Thyroid gland (tissue), 4 donors: ENCODE data around the gene DNAJC8. TPM values are rescaled to one million over a fixed set of nuclear protein-coding genes. Genes with fewer than 3 reads are reported as not detected.

Source experiments
- DNase-seq, 2 donors: peaks; one replicate each; pipeline ENCODE4 v3.0.0-alpha.2; 2019
- H3K27ac ChIP-seq, 3 donors: fragments of 200-600 bp; sonication (generic); 1 replicate in 2 of 3; 2 replicates in 1 of 3; pipeline ENCODE4 v1.5.1; 2016 to 2019; ENCODE audit warnings: mild to moderate bottlenecking in 1 of 3, moderate library complexity in 1 of 3
- H3K27me3 ChIP-seq: fragments of 200-600 bp; sonication (generic); one replicate; pipeline ENCODE4 v1.5.1; 2019
- H3K36me3 ChIP-seq, 2 donors: fragments of 200-600 bp; sonication (generic); one replicate each; pipeline ENCODE4 v1.5.1; 2016 to 2019
- H3K4me1 ChIP-seq, 2 donors: fragments of 200-600 bp; sonication (generic); one replicate each; pipeline ENCODE4 v1.5.1; 2017 to 2019
- H3K4me3 ChIP-seq, 3 donors: fragments of 200-600 bp; sonication (generic); replicated peaks in 1 of 3; 1 replicate in 2 of 3; 2 replicates in 1 of 3; pipeline ENCODE4 v1.5.1; 2016; ENCODE audit warnings: mild to moderate bottlenecking in 1 of 3
- H3K9me3 ChIP-seq: fragments of 200-600 bp; sonication (generic); one replicate; pipeline ENCODE4 v1.5.1; 2017
- POLR2A ChIP-seq, 2 donors: fragments of 450-650 bp; IDR thresholded peaks; one replicate each; pipeline ENCODE4 v1.6.1; 2017; ENCODE audit warnings: antibody characterized with exemption in 2 of 2, mild to moderate bottlenecking in 2 of 2, moderate library complexity in 1 of 2
- WGBS, 2 donors: methylation state at CpG; one replicate each; pipeline ENCODE4 v1.1.5; 2017; 5-methylcytosine and 5-hydroxymethylcytosine counted together
- intact Hi-C: fragments of 100-400 bp; cut with DNase I; formaldehyde crosslinking; loops from one replicate; pipeline ENCODE4 v1.15.1; 2023
- total RNA-seq, 4 donors: library from RNA; depleted of rRNA; stranded (reverse); fragments of >200 nt; gene quantifications; one replicate each; pipeline ENCODE4 v1.2.3, GENCODE V29; 2016
- TF ChIP-seq, protein P1 (sequence below), 6 experiments: fragments of 200-600 bp in 3 of 6; fragments of 450-650 bp in 3 of 6; sonication (generic) in 3 of 6; IDR thresholded peaks; one replicate each; pipeline ENCODE4 v1.5.1; 2016 to 2019; ENCODE audit warnings: antibody characterized with exemption in 6 of 6, mild to moderate bottlenecking in 2 of 6, inconsistent platforms in 1 of 6, moderate library complexity in 1 of 6

The DNAJC8 gene
- total RNA-seq, 4 donors from 2014 or later = 59.5 to 76.7 (median 62.5) TPM

- Histone ChIP-seq H3K4me3 (no peak overlapping the region), H3K27ac (no peak overlapping the region), H3K36me3 (peaks cover 28 to 36% of the 10 kb centered on the region in 2 donors), H3K27me3 (no peaks in the 10 kb centered on the region), H3K4me1 (no peaks in the 10 kb centered on the region), H3K9me3 (no peaks in the 10 kb centered on the region)
- WGBS, 2 donors = 95 to 97% methylated on average over 5 of the region's 5 CpGs
- intact Hi-C loops = no loop called here
- no peak for TF ChIP-seq POLR2A (IDR thresholded peaks at IDR 0.05)
- TF ChIP-seq, protein P1, sequence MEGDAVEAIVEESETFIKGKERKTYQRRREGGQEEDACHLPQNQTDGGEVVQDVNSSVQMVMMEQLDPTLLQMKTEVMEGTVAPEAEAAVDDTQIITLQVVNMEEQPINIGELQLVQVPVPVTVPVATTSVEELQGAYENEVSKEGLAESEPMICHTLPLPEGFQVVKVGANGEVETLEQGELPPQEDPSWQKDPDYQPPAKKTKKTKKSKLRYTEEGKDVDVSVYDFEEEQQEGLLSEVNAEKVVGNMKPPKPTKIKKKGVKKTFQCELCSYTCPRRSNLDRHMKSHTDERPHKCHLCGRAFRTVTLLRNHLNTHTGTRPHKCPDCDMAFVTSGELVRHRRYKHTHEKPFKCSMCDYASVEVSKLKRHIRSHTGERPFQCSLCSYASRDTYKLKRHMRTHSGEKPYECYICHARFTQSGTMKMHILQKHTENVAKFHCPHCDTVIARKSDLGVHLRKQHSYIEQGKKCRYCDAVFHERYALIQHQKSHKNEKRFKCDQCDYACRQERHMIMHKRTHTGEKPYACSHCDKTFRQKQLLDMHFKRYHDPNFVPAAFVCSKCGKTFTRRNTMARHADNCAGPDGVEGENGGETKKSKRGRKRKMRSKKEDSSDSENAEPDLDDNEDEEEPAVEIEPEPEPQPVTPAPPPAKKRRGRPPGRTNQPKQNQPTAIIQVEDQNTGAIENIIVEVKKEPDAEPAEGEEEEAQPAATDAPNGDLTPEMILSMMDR (IDR thresholded peaks at IDR 0.05) = no peak
- no peak for DNase-seq
Observed at GRCh38 chr1:28278763-28279162, 45.9 kb upstream of the DNAJC8 start.

DNA sequence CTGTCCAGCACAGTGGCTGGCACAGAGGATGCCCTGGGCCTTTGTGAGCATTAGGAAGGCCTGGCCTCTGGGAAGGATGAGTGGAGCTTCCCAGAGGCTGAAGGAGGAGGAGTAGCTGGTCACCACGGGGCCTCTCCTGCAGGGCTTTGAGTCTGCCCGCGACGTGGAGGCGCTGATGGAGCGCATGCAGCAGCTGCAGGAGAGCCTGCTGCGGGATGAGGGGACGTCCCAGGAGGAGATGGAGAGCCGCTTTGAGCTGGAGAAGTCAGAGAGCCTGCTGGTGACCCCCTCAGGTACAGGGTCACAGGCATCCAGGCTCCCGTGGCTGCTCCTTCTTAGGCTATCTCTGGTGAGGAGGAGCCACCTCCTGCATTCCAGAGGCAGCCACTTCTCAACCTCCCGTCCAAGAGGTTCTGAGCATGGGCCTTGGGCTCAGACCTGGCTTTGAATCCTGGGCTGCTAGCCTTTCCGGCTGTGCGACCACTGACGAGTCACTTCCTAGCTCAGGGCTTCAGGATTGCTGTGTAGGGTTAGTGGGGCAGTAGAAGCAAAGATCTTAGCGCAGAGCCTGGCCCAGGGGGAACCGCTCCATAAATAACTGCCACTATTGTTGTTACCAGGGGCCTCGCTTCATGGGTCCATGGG lies 40.5 kb upstream of the DNAJC8 start:
- H3K4me3 ChIP-seq = no peak overlapping the region
- no peaks in the 10 kb centered on the region for H3K9me3 ChIP-seq
- 92 to 100% methylated on average over 2 to 8 of the region's 17 CpGs for WGBS, 2 donors
- no peaks in the 10 kb centered on the region for H3K27me3 ChIP-seq
- TF ChIP-seq, protein P1 (IDR thresholded peaks at IDR 0.05) = no peak
- TF ChIP-seq POLR2A (IDR thresholded peaks at IDR 0.05) = no peak
- intact Hi-C loops = no loop called here
- H3K4me1 ChIP-seq = no peaks in the 10 kb centered on the region
- DNase-seq = no peak
- no peak overlapping the region for H3K27ac ChIP-seq
- peaks cover 24 to 30% of the 10 kb centered on the region in 2 donors for H3K36me3 ChIP-seq

GRCh38 chr1:28272215-28272852 lies 39.5 kb upstream of the DNAJC8 start:
- Histone ChIP-seq H3K36me3 (peaks cover 23 to 30% of the 10 kb centered on the region in 2 donors), H3K27me3 (no peaks in the 10 kb centered on the region), H3K27ac (no peak overlapping the region), H3K4me3 (no peak overlapping the region), H3K9me3 (no peaks in the 10 kb centered on the region), H3K4me1 (no peaks in the 10 kb centered on the region)
- intact Hi-C loops = no loop called here
- TF ChIP-seq, protein P1 (IDR thresholded peaks at IDR 0.05) = no peak
- no peak for TF ChIP-seq POLR2A (IDR thresholded peaks at IDR 0.05)
- DNase-seq = no peak
- 92 to 96% methylated on average over 6 to 11 of the region's 20 CpGs for WGBS, 2 donors

DNA sequence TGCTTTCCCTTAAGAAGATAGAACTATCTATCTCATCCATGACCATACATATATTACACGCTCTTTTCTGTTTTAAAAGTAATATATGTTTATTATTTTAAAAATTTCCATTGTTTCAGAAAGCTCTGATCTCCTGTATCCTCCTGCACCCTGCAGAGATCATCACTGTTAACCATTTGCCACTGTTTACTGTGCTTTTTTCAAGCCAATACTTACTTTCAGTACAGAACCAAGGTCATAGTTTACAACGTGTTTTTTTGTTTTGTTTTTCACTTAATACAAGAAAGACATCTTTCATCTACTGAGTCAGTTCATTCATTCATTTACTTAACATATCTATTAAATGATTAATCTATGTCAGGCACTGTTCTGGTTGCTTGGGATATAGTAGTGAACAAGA lies 36.7 kb upstream of the DNAJC8 start:
- 75 to 83% methylated on average over 2 of the region's 2 CpGs for WGBS, 2 donors
- TF ChIP-seq, protein P1 (IDR thresholded peaks at IDR 0.05) = no peak
- TF ChIP-seq POLR2A (IDR thresholded peaks at IDR 0.05) = no peak
- no peak overlapping the region for H3K4me3 ChIP-seq
- H3K4me1 ChIP-seq = no peaks in the 10 kb centered on the region
- DNase-seq = no peak
- H3K27me3 ChIP-seq = no peaks in the 10 kb centered on the region
- intact Hi-C loops = no loop called here
- no peak overlapping the region for H3K27ac ChIP-seq
- peaks cover 16 to 26% of the 10 kb centered on the region in 2 donors for H3K36me3 ChIP-seq
- H3K9me3 ChIP-seq = no peaks in the 10 kb centered on the region

- Histone ChIP-seq H3K27me3 (no peaks in the 10 kb centered on the region), H3K36me3 (peaks cover 0 to 7% of the 10 kb centered on the region in 2 donors), H3K27ac (no peak overlapping the region), H3K4me3 (no peak overlapping the region), H3K4me1 (no peaks in the 10 kb centered on the region), H3K9me3 (no peaks in the 10 kb centered on the region)
- intact Hi-C loops = no loop called here
- no peak for DNase-seq
- 89 to 93% methylated on average over 2 of the region's 2 CpGs for WGBS, 2 donors
- no peak for TF ChIP-seq POLR2A (IDR thresholded peaks at IDR 0.05)
- TF ChIP-seq, protein P1 (IDR thresholded peaks at IDR 0.05) = no peak
Observed at GRCh38 chr1:28267633-28268032, 34.8 kb upstream of the DNAJC8 start.
